HG02981 (cell line): Measurements from ENCODE around the gene RASAL1.
"Not testable (repeated sequence)": the region's sequence is repeated elsewhere in the genome, so short reads cannot be mapped to it uniquely, and the experiment has no call there.

Experiments
- ATAC-seq: cut with Tn5 transposase; IDR thresholded peaks from one replicate; pipeline ENCODE4 v1.9.1; 2021; ENCODE audit warnings: mild to moderate bottlenecking, moderate library complexity; ENCODE audit not compliant: unreplicated experiment

Gene RASAL1

DNA sequence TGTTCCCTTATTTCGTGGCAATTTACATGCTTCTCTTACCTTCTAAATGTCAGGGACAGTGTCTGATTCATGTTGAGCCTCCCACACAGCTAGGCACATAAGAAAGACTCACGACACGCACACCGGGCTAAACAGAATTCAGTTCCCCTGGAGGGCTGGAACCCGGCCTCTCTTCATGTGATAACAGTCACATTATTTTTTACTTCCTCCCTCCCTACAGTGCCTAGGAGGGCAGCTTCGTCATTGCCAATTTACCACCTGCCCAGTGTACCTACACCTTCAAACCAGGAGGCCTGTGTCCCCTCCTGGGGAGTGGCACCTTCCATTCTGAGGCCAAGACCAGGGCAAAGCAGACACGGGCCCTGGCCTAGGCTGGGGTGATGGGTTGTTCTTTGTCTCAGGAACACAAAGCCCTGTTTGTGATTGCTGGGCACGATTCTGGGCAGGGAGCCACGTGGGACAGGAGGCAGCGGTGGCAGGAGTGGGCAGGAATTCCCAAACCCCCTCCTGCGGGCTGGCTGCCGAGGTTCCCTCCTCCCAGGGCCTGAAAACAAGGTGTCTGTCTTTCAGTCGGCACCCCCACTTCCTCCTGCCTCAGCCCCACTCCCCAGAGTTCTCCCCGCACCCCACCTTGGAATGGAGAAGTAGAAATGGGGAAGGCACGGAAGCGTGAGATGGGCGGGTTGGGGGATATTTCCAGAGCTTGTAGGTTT, 6.8 kb upstream of the RASAL1 start:
- ATAC-seq, result no peak

- ATAC-seq, result not testable (repeated sequence)
Observed at GRCh38 chr12:113141716-113142115, 6.2 kb upstream of the RASAL1 start.

- no peak for ATAC-seq
Observed at GRCh38 chr12:113140706-113141105, 5.1 kb upstream of the RASAL1 start.

DNA sequence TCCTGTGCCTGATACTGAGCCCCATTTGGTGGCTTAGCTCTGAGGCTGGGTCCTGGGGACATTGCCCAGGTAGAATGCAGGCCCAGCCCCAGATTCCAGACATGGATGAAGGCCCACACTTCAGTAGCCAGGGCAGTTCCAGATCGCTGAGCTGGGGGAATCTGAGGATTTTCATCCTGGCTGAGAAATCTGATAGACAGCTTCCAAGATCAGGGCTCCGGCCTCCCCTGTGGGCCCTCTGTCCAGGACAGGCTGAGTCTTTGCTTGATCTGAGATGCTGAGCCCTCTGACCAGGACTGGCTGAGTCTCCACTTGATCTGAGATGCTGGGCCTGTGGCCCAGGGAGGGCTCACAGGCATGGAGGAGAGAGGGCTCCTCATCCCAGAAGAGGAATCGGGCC, 3.3 kb upstream of the RASAL1 start:
- ATAC-seq, result no peak

- no peak for ATAC-seq
Observed at GRCh38 chr12:113137861-113138783, 2.6 kb upstream of the RASAL1 start.

DNA sequence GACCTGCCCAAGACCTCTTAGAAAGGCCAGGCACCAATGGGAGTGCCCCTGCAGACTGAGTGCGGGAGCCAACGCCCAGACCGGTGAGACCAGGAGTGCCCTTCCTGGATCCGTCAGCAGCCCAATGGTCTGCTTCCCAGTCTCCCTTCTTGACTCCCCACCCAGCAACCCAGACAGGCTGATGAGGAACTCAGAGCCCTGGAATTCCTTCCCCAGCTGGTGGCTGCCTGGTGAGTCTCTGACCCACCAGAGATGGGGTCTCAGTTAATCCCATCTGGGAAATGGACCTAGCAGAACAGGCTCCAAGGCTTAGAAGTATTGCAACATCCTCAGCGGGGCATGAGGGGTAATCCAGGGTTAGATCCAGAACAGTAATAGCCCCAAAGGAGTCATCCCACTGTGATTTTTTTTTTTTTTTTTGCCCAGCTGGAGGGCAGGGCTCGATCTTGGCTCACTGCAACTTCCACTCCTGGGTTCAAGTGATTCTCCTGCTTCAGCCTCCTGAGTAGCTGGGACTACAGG, 1.5 kb upstream of the RASAL1 start:
- ATAC-seq, result no peak

GRCh38 chr12:113136128-113136989, 798 bp upstream of the RASAL1 start:
- ATAC-seq, result no peak

- ATAC-seq, result no peak
Observed at GRCh38 chr12:113134521-113134951, 1.0 kb downstream of the RASAL1 start.

DNA sequence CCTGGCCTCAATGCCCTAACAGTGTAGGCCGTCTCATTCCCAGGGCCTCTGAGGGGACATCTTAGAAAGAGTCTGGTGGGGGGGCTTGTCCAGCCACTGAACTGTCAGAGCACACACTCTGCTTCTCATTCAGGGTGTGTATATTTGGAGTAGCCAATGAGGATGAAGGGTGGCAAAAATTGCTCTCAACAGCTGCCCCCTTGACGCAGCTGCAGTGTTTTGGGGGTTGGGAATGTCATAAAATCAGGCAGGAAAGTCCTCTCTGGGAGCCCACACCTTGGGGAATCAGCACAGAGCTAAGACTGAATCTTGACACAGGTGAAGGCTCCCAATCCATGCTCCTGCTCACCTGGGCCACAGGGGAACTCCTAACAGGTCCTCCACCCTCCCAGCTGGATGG, 1.5 kb downstream of the RASAL1 start:
- no peak for ATAC-seq

DNA sequence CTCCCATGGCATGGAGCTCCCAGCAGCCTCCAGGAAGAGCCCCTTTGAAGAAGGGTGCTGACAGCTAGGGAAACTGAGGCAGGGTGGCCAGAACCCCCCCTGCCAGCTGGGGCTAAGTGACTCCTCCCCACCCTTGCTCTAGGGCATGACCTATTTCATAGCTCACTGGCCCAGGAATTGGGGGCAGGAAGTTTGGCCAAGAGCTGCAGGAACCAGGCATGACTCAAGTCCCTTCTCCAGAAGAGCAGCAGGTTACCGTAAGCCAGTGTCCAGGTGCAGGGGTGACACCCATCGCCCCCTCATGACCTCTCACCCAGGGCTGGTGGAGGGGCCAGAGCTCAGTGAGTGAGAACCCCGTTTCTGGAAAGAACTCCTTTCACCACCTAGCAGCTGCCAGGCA, 1.9 kb downstream of the RASAL1 start:
- ATAC-seq, result no peak

DNA sequence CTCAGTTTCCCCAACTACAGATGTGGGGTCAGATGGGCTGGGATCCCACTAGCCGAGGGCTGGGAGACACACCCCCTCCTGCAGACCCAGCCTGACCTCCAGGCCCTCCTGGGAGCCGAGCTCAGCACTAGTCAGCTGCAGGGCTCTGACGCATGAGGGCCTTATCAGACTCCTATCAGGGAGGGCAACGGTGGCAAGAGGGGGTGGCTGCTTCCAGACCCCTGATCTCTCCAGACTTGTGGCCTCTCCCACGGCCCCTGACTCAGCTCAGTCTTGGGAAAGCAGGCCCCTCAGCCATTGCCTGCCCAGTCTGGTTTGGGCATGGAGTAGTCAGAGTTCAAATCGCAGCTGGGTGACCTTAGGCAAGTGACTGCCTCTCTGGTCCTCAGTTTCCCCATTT, 2.5 kb downstream of the RASAL1 start:
- no peak for ATAC-seq

- ATAC-seq, result no peak
Observed at GRCh38 chr12:113131556-113131955, 4.0 kb downstream of the RASAL1 start.

GRCh38 chr12:113130457-113131135, 5.0 kb downstream of the RASAL1 start:
- ATAC-seq, result no peak

- ATAC-seq, result no peak
Observed at GRCh38 chr12:113129664-113130456, 5.7 kb downstream of the RASAL1 start.

DNA sequence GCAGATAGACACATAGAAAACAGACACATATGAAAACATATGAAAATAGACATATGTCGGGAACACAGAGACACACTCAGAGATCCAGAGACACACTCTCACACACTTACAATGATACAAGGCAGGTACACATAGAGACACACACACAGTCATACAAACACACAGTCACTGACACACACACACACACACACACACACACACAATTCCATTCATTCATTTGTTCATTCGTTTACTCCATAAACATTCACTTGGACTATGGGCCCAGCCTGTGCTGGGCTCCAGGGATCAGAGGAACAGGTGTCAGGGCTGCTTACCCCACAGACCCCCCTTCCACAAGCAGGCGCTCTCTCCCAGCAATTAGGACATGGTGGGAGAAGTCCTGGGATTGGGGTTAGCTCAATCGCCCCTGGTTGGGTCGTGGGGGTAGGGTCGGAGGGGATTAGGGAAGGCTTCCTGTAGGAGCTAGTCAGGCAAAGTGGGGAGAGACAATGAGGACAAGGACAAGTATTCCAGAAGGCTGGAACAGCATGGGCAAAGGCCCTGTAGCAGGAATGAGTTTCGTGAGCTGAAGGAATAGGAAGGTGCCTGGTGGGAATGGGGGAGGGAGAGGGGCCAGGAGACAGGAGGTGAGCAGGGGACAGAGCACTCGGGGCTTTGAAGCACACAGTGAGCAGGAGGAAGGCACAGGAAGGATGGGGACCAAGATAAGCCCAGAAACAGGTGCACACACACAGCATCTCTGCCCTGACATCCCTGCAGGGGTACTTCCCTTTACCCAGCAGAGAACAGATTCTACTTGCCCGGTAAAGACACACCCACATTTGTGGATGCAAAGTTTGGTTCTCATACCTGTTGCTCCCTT, 6.5 kb downstream of the RASAL1 start:
- ATAC-seq, result no peak

DNA sequence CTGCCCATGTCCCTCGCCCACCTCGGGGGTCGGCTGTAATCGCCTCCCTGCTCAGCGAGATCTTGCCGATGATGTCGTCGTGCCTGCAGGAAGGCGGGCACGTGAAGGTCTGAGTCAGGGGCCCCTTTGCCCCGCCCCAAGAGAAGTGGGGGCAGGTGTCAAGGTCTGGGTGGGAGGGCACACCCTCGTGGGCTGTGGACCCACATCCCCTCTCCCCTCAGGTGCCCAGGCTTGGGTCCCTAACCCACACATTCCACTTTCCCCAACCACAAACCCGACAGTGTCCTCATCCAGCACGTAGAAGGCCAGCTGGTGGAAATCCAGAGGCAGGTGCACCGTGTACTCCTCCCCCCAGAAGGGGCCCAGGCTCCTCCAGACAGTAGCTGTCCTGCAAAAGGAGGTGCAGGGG, 7.8 kb downstream of the RASAL1 start:
- no peak for ATAC-seq

- no peak for ATAC-seq
Observed at GRCh38 chr12:113120670-113121370, 14.7 kb downstream of the RASAL1 start.
